Heart right ventricle (tissue), 16 donors: Measurements from ENCODE around the gene CHURC1. TPM values are rescaled to one million over a fixed set of nuclear protein-coding genes. Genes with fewer than 3 reads are reported as not detected.

Experiments
- ATAC-seq, 8 donors: fragments of 200-7000 bp; cut with Tn5 transposase; one replicate each; pipeline ENCODE4 v1.9.1; 2020; ENCODE audit warnings: mild to moderate bottlenecking in 8 of 8, moderate library complexity in 8 of 8, moderate number of reproducible peaks in 1 of 8
- DNase-seq, 2 donors: peaks; one replicate each; pipeline ENCODE4 v3.0.0-alpha.2; 2020
- H3K27ac ChIP-seq, 10 donors: fragments of 200-600 bp; sonication (generic) in 2 of 10; one replicate each; pipeline versions ENCODE4 v1.5.0 to v1.8.0; 2020 to 2022; ENCODE audit warnings: mild to moderate bottlenecking in 3 of 10
- H3K27me3 ChIP-seq, 7 donors: fragments of 200-600 bp; one replicate each; pipeline ENCODE4 v1.8.0; 2021 to 2022; ENCODE audit warnings: mild to moderate bottlenecking in 2 of 7
- H3K36me3 ChIP-seq, 9 donors: fragments of 200-600 bp; sonication (generic) in 1 of 9; one replicate each; pipeline versions ENCODE4 v1.5.0 to v1.8.0; 2020 to 2022; ENCODE audit warnings: mild to moderate bottlenecking in 2 of 9
- H3K4me1 ChIP-seq, 9 donors: fragments of 200-600 bp; sonication (generic) in 1 of 9; one replicate each; pipeline versions ENCODE4 v1.5.0 to v1.8.0; 2020 to 2022; ENCODE audit warnings: mild to moderate bottlenecking in 4 of 9
- H3K4me3 ChIP-seq, 10 donors: fragments of 200-600 bp; sonication (generic) in 2 of 10; one replicate each; pipeline versions ENCODE4 v1.5.0 to v1.8.0; 2020 to 2022; ENCODE audit warnings: mild to moderate bottlenecking in 7 of 10, moderate library complexity in 2 of 10
- H3K9me3 ChIP-seq, 11 donors: fragments of 200-600 bp in 10 of 11; sonication (generic) in 2 of 11; one replicate each; pipeline versions ENCODE4 v1.5.0 to v1.8.0; 2013 to 2022; ENCODE audit warnings: mild to moderate bottlenecking in 2 of 11, control low read depth in 1 of 11, moderate library complexity in 1 of 11
- WGBS, 2 donors: extraction: QIAGEN DNeasy Blood & Tissue Kit; methylation state at CpG; one replicate each; pipeline ENCODE4 v1.1.7; 2013; ENCODE audit warnings: inconsistent platforms in 1 of 2; 5-methylcytosine and 5-hydroxymethylcytosine counted together
- intact Hi-C, 10 donors: fragments of 100-400 bp; cut with DNase I; formaldehyde crosslinking; loops; one replicate each; pipeline versions ENCODE4 v1.11.1 to v1.14.2; 2022
- polyA plus RNA-seq, 2 donors: library from polyadenylated mRNA; stranded (reverse); fragments of 200-250 nt; gene quantifications; one replicate each; pipeline ENCODE4 v1.2.3, GENCODE V29; 2013
- total RNA-seq, 10 donors: library from RNA; stranded (reverse); fragmentation: NEBNext Ultra II Directional in 3 of 10; extraction: Animal tissue kit (Norgen Biotek cat#: 25700) in 3 of 10; gene quantifications; one replicate each; pipeline versions ENCODE4 v1.2.1 to v1.2.4, GENCODE V29; 2021 to 2023
- TF ChIP-seq, protein P1 (sequence below), 9 donors: fragments of 200-600 bp; sonication (generic) in 2 of 9; IDR thresholded peaks; one replicate each; pipeline versions ENCODE4 v1.5.0 to v1.8.0; 2021 to 2022; ENCODE audit warnings: antibody characterized with exemption in 9 of 9, mild to moderate bottlenecking in 5 of 9, moderate library complexity in 1 of 9
- donor health status: Arrhythmogenic right ventricular cardiomyopathy.
- donor health status: ischemic (EF 13 %, LVEDD 7.1; RV severe dilation, severe dysfunction).
- donor health status: healthy with polysubstance abuse.
- donor health status: DM: no; HTN: yes; CAD: no.
- donor health status: DM: no; HTN: no; CAD: no.
- donor health status: ischemic (EF 25% LVEDD 6.9; RV normal size, moderate dysfunction).
- donor health status: ischemic (EF 25% LVEDD 5.7; RV mildly dilated, moderate dysfunction).
- donor health status: healthy.
- donor health status: DM: yes; HTN: yes; CAD: no.
- donor health status: Ischemic cardiomyopathy.
- donor health status: ischemic (EF 35%, LVEDD 5.7; RV mildly dilated, moderate dysfunction).
- donor health status: nonischemic (EF 11% LVEDD 7.7; RV severe dilation, severe dysfunction).
- donor health status: DM: yes; HTN: yes; CAD: no.
- donor health status: PGD.
- donor health status: ischemic (EF 29% LVEDD 5.4; RV normal size, mild dysfunction).
- donor health status: nonischemic (EF 23%, LVEDD 6.1; RV moderate dilation, normal function).

Gene CHURC1
- total and polyA plus RNA-seq, 12 donors, result 46.2 to 98.8 (median 70.4) TPM

DNA sequence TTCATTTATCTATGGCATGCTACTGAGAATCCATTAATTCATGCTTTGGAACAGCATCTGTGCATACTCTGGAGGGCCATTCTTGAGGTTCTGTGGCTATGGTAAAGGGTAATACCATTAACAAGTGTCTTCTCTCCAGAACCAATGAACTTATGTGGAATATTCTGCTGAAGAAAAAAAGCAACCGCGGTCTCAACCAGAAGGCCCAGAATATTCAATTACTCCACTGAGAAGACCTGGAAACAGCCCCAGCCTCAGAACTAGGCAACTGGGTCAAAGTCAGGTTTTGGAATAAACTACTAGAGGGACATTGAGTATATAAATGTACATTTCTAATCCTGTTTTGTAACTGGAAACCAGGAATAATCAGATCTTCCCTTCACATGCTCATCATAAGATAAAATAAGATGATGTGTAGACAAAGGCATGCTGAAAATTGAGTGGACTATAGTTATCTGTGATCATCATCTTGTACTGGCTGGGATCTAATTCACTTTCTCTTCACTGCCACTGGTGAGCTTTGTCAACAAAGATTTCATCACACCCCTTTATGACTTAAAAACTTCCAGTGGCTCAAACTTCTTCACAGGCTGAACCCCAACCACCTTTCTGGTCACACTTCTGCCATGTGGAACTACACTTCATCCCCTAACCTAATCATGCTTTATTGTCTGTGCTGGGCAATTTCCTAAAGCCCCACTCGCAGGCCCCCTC lies 40.6 kb upstream of the CHURC1 start:
- Histone ChIP-seq H3K4me1 (peaks cover 0 to 29% (median 11%) of the 10 kb centered on the region in 9 donors), H3K27ac (no peak overlapping the region), H3K9me3 (no peaks in the 10 kb centered on the region), H3K36me3 (no peaks in the 10 kb centered on the region), H3K4me3 (no peak overlapping the region), H3K27me3 (peaks cover 0 to 36% (median 10%) of the 10 kb centered on the region in 7 donors)
- 61 to 76% methylated on average over 3 of the region's 3 CpGs for WGBS, 2 donors
- intact Hi-C loops, result no loop called here
- no peak for ATAC-seq
- TF ChIP-seq, protein P1, sequence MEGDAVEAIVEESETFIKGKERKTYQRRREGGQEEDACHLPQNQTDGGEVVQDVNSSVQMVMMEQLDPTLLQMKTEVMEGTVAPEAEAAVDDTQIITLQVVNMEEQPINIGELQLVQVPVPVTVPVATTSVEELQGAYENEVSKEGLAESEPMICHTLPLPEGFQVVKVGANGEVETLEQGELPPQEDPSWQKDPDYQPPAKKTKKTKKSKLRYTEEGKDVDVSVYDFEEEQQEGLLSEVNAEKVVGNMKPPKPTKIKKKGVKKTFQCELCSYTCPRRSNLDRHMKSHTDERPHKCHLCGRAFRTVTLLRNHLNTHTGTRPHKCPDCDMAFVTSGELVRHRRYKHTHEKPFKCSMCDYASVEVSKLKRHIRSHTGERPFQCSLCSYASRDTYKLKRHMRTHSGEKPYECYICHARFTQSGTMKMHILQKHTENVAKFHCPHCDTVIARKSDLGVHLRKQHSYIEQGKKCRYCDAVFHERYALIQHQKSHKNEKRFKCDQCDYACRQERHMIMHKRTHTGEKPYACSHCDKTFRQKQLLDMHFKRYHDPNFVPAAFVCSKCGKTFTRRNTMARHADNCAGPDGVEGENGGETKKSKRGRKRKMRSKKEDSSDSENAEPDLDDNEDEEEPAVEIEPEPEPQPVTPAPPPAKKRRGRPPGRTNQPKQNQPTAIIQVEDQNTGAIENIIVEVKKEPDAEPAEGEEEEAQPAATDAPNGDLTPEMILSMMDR (IDR thresholded peaks at IDR 0.05), result no peak
- DNase-seq, result no peak

DNA sequence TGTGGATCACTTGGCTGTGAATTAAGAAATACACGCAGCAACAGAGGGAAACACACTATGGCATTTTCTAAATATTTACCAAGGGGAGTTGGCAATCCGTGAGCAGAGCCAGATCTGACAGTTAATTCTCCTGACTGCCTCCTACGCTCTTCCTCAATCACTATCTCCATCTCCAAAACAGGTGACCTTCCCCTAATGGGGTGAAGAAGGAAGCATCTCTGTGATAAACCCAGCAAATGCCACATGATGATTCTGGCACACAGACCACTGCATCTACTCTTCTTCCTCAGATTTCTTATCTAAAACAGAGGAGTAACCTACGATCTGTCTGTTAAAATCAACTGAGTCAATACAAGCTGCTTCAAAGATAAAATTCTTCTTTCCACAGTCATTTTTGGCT lies 38.9 kb upstream of the CHURC1 start:
- no peak for ATAC-seq
- Histone ChIP-seq H3K27me3 (peaks cover 0 to 53% (median 27%) of the 10 kb centered on the region in 7 donors), H3K4me1 (peaks cover 0 to 34% (median 11%) of the 10 kb centered on the region in 9 donors), H3K36me3 (no peaks in the 10 kb centered on the region), H3K9me3 (no peaks in the 10 kb centered on the region), H3K4me3 (no peak overlapping the region), H3K27ac (no peak overlapping the region)
- intact Hi-C loops, result loop anchor here in 6 of 10 donors (5.0 kb wide), 4 partner anchors 33 to 53 kb away; no protein-coding TSS in a partner anchor
- DNase-seq, result no peak
- TF ChIP-seq, protein P1 (IDR thresholded peaks at IDR 0.05), result no peak
- WGBS, 2 donors, result 37 to 45% methylated on average over 4 of the region's 4 CpGs

DNA sequence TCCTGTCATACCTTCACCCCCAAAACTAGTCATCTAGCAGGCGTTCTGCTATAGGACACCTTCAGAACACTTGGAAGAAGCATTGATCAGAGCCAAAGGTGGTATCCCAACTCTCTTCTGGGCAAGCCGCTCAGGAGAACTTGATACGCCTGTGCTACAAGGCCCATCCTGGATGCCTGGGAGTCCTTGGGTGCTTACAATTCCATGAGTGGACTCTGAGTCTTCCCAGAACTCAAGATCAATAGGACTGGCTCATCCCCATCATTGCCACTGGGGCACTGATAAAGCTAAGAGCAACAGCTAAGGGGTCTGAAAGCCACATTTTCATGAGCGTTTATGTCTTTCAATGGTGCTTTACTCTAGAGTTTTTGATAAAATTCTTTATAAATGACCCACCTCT lies 36.4 kb upstream of the CHURC1 start:
- Histone ChIP-seq H3K36me3 (no peaks in the 10 kb centered on the region), H3K27ac (peak overlapping the region in 5 of 10 donors; percentile 41 to 94 (median 89)), H3K9me3 (no peaks in the 10 kb centered on the region), H3K4me1 (peaks cover 0 to 43% (median 15%) of the 10 kb centered on the region in 9 donors), H3K4me3 (peak overlapping the region in 1 of 10 donors; percentile 11), H3K27me3 (peaks cover 0 to 77% (median 45%) of the 10 kb centered on the region in 7 donors)
- DNase-seq (no peak), ATAC-seq (no peak)
- intact Hi-C loops, result loop anchor here in 6 of 10 donors (5.0 kb wide), 4 partner anchors 36 to 56 kb away; no protein-coding TSS in a partner anchor
- 78 to 81% methylated on average over 4 of the region's 4 CpGs for WGBS, 2 donors
- TF ChIP-seq, protein P1 (IDR thresholded peaks at IDR 0.05), result no peak

DNA sequence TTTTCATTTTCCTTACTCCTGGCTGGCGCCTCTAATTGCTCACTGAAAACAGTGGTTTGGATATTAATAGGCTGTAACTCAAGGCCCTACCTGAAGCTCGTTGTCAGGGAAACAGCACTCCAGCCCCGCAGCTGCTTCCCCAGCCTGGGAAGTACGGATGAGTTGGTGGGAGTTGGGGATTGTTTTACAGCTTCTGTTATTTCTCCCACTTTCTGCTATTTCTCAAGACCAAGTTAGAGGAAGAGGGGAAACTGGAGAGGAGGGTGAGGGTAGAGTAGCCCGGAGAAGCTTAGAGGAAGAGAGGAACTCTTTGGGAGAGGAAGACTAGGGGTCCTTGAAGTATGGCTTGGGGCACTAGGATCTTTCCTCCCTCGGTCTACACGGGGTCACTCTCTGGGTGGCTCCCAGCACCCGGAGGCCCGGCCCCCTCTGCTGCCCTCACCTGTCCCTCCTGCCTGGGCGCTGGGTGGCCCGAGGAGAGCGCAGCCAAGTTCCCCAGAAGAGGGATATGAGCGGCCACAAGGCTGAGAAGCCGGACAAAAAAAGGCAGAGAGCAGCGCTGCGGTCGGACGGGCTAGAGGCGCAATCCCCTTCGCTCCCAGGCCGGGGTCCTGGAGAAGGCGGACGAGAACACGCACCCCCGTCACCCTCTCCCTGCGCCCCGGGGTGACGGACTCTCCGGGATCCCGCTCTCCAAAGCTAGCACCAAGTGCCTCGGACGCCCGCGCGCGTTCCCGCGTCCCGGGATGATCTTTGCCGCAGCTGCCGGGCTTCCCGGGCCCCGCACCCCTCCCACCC lies 35.2 kb upstream of the CHURC1 start:
- DNase-seq, result peak; percentile 6 to 13
- H3K27me3 ChIP-seq, result peaks cover 0 to 89% (median 45%) of the 10 kb centered on the region in 7 donors
- peak; percentile 19 to 60 (median 41) for ATAC-seq

More for the DNA sequence above, 35.2 kb upstream of the CHURC1 start:
- 6 to 7% methylated on average over 35 to 43 of the region's 43 CpGs for WGBS, 2 donors
- intact Hi-C loops, result loop anchor here in 6 of 10 donors (5.0 kb wide), 4 partner anchors 37 to 57 kb away; no protein-coding TSS in a partner anchor
- TF ChIP-seq, protein P1 (IDR thresholded peaks at IDR 0.05), result no peak
- Histone ChIP-seq H3K4me1 (peaks cover 0 to 43% (median 15%) of the 10 kb centered on the region in 9 donors), H3K27ac (peak overlapping the region; percentile 76 to 97 (median 88)), H3K36me3 (no peaks in the 10 kb centered on the region), H3K4me3 (peak overlapping the region; percentile 51 to 73 (median 64)), H3K9me3 (no peaks in the 10 kb centered on the region)
